ENCODE results near the gene HSPB2.

GRCh38 chr11:111922803-111923202, 10.3 kb downstream of the HSPB2 start:
- TF ChIP-seq EZH2 (IDR thresholded peaks at IDR 0.05; ENCODE audit: borderline replicate concordance, low read length) (no peak), CTCF (conservative IDR thresholded peaks at IDR 0.05 in 1 of 2, IDR thresholded peaks at IDR 0.05 in 1 of 2; ENCODE audit: extremely low read depth in 1 of 2, insufficient read depth in 1 of 2, low read depth in 1 of 2, low read length in 2 of 2) (no peak)
